Activated naive CD8-positive, alpha-beta T cell (primary cell): Measurements from ENCODE around the gene SGTA.

ENCODE experiments used
- H3K27ac Mint-ChIP-seq: one replicate; pipeline ENCODE4 v1.8.0; 2021; ENCODE audit warnings: mixed read lengths
- H3K27me3 Mint-ChIP-seq: one replicate; pipeline ENCODE4 v1.8.0; 2021; ENCODE audit warnings: mixed read lengths
- H3K36me3 Mint-ChIP-seq: one replicate; pipeline ENCODE4 v1.8.0; 2021; ENCODE audit warnings: mixed read lengths
- H3K4me1 Mint-ChIP-seq: one replicate; pipeline ENCODE4 v1.8.0; 2021; ENCODE audit warnings: low read depth, mixed read lengths
- H3K4me3 Mint-ChIP-seq: one replicate; pipeline ENCODE4 v1.8.0; 2021; ENCODE audit warnings: mild to moderate bottlenecking, mixed read lengths
- H3K9me3 Mint-ChIP-seq: one replicate; pipeline ENCODE4 v1.8.0; 2021; ENCODE audit warnings: low read depth, mixed read lengths

Gene SGTA

GRCh38 chr19:2723747-2724146 lies 59.3 kb downstream of the SGTA start:
- Mint-ChIP-seq H3K27ac (no peak overlapping the region), H3K4me1 (peaks cover 3% of the 10 kb centered on the region), H3K36me3 (no peaks in the 10 kb centered on the region)

DNA sequence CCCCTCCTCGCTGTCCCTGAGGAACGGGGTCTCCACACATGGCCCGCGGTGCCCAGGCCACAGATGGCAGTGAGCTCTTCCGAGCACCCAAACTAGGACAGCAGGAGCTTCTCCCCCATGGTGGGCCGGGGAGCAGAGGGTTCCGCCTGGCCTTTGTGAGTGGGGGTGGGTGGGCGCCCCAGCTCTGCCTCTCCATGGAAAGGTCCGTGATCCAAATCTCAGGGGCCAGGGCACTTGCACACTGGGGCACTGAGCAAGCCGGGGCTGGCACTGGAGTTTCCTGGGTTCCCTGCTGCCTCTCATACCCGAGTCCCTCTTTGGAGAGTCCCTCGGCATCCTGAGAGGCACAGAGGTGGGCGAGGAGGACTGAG lies 59.7 kb downstream of the SGTA start:
- Mint-ChIP-seq H3K9me3 (no peaks in the 10 kb centered on the region), H3K36me3 (no peaks in the 10 kb centered on the region), H3K27ac (no peak overlapping the region), H3K4me1 (peaks cover 3% of the 10 kb centered on the region), H3K4me3 (no peak overlapping the region), H3K27me3 (peaks cover 5% of the 10 kb centered on the region)

More at GRCh38 chr19:2723747-2724146, 59.3 kb downstream of the SGTA start:
- H3K4me3 Mint-ChIP-seq = no peak overlapping the region
- no peaks in the 10 kb centered on the region for H3K9me3 Mint-ChIP-seq
- peaks cover 5% of the 10 kb centered on the region for H3K27me3 Mint-ChIP-seq

DNA sequence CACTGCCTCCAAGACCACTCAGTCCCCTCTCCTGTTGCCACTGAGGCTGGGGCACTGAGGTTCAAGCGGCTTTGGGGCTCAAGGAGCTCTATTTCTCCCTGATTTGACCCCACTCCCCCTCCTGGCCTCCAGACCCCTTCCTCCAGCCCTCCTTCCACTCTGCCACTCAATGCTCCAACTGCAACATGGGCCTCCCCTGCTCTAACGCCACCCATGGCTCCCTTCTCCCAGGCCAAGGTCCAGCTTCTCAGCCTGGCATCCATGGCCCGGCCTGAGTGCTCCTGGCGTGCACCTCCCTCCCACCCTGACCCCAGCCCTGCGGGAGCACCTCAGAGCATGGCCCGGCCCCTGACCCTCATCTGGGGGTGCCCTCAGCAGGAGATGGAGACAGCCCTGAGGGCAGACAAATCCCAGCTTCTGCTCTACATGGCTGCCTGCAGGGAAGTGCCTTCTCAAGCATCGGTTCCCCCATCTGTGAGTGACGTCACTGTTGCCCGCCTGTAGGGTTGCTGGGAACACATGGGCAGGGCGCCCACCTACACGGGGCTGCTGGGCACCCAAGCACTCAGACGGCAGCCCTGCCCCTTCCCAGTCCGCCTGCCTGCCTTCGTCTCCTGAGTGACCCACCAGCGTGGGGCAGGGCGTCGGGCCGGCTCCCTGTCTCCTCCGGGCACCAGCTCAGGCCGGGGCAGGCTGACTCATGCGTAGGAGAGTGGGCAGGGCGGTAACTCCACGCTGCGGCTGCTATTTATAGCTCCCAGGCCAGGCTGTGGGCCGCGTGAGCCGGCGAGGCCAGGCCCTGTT lies 60.3 kb downstream of the SGTA start:
- Mint-ChIP-seq H3K36me3 (no peaks in the 10 kb centered on the region), H3K4me3 (peak overlapping the region; percentile 35), H3K27ac (no peak overlapping the region), H3K9me3 (no peaks in the 10 kb centered on the region), H3K27me3 (peaks cover 5% of the 10 kb centered on the region), H3K4me1 (peaks cover 3% of the 10 kb centered on the region)

DNA sequence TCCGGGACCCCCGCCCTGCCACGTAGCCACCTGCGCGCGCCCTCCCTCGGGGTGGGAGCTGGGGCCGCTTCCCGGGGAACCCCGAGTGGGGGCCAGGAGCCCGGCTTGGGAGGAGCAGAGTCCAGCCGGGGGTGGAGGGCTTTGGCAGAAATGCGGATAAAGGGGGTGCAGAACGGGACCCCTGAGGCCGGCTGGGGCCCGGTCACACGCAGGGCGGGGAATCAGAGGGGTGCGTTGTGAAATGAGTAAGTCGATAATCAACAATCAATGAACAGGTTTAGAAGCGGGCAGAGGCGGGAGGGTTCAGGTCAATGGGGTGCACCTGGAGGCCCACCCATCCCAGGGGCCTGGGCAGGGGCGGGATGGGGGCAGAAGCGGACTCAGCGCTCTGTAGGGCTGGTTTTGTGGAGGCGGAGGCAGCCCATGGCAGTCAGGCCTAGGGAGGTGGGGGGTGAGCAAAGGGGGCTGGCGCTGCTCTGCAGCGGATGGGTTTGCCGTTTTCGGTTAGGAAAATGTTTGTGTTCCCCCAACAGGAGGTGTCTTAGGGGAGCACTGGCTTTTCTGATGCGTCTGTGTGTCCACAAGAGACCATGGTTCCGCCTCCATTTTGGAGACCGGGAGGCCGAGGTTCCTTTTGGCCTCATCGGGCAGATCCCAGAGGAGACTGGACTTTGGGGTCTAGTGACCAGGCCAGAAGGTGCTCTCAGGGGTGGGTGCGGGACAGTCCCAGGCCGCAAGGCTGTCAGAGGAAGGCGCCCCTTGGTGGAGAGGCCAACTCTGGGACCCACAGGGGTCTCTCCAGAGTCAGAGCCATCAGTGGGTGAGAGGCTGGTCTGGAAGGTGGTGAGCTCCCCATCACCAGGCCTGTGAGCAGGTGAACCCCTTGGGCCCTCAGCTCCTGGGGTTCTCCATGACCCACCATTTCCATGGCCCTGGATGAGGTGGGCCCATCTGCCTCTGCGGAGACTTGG lies 61.2 kb downstream of the SGTA start:
- no peaks in the 10 kb centered on the region for H3K36me3 Mint-ChIP-seq
- peak overlapping the region; percentile 60 for H3K4me3 Mint-ChIP-seq
- peaks cover 5% of the 10 kb centered on the region for H3K27me3 Mint-ChIP-seq
- no peaks in the 10 kb centered on the region for H3K9me3 Mint-ChIP-seq
- H3K4me1 Mint-ChIP-seq = peaks cover 3% of the 10 kb centered on the region
- H3K27ac Mint-ChIP-seq = no peak overlapping the region

DNA sequence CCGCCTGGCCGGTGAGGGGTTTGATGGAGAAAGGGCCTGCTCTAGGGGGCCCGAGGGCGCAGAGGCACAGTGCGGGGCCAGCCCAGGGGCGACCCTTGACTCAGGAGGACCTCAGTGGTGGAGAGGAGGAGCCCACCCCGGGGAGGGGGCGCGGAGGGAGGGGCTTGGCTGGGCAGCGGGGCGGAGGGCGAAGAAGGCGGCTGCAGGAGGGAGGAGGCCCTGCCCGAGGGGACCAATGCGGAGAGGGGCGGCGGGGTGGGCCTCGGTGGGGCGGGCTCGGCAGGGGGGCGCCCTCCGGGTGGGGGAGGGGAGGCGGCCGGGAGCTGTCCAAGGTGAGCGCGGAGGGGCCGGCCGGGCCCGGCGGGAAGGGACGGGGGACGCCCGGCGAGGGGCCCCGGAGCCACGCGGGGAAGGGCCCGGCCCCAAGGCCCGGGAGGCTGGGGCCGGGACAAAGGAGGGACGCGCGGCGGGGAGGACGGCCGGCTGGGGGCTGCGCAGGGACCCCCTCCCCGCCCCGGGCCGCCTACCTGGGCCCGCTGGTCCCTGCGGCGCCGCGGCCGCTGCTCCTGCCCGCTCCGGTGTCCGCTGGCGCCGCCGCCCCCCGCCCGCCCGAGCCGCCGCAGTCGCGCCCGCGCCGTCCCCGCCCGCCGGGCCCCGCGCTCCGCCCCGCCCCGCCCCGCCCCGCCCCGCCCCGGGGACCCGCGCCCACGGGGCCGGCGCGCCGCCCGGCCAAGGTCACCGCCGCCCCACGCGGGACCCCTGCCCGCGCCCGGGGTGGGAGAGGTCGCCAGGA lies 62.1 kb downstream of the SGTA start, which contains the start of gene DIRAS1:
Gene DIRAS1, minus strand, starts transcription at position 596 of the 793 bp plus-strand sequence. CDS start 3,566 bp downstream, outside the sequence.
- peaks cover under 1% of the 10 kb centered on the region for H3K9me3 Mint-ChIP-seq
- no peak within 1 kb of the TSS for H3K27ac Mint-ChIP-seq
- peaks cover 3% of the 10 kb centered on the region for H3K4me1 Mint-ChIP-seq
- H3K4me3 Mint-ChIP-seq = peak within 1 kb of the TSS; percentile 60
- H3K36me3 Mint-ChIP-seq = no peaks in the 10 kb centered on the region
- peaks cover 5% of the 10 kb centered on the region for H3K27me3 Mint-ChIP-seq

DNA sequence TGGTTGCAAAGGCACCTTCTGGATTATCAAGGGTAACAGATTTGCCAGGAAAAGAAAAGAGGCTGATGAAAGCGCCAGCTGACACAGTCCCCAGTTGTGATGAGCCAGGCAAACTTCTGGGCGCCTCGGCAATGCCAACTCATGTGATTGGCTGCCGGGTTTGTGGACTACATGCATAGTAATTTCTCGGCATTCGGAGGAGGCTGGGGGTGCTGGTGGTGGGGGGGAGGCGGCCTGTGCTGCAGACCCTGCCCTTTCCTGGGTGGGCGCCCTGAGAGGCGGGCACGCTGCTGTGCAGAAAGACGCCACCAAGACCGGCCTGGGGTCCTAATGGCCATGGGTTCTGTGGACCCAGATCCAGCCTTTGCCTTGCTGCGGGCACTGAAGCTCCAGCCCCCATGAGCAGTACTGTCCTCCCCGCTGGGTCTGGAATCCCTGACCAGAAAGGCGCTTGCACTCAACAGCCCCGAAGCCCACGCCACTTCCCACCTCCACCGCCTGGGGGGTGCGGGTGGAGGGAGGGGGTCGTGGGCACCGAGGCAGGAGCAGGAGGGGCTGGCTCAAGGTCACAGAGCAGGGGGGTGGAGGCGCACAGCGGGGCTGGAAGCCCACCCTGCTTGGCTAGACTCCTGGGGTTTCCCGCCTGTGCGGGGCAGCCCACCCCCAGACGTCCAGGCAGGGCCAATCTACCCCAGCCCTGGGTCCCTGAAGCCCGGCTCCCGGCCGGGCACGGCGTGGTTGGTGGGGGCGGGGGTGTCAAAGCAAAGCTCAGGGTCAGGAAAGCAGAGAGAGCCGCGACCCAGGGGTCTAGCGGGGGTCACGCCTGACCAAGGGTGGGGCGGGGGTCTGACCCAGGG lies 62.9 kb downstream of the SGTA start:
- Mint-ChIP-seq H3K27me3 (peaks cover 7% of the 10 kb centered on the region), H3K4me3 (peak overlapping the region; percentile 72), H3K9me3 (peaks cover 8% of the 10 kb centered on the region), H3K36me3 (peaks cover 5% of the 10 kb centered on the region), H3K4me1 (peaks cover 4% of the 10 kb centered on the region), H3K27ac (no peak overlapping the region)

GRCh38 chr19:2719232-2719735 lies 63.8 kb downstream of the SGTA start:
- H3K27ac Mint-ChIP-seq = no peak overlapping the region
- peaks cover 6% of the 10 kb centered on the region for H3K27me3 Mint-ChIP-seq
- H3K4me3 Mint-ChIP-seq = peak overlapping the region; percentile 72
- H3K9me3 Mint-ChIP-seq = peaks cover 10% of the 10 kb centered on the region
- peaks cover 5% of the 10 kb centered on the region for H3K36me3 Mint-ChIP-seq
- H3K4me1 Mint-ChIP-seq = peaks cover 5% of the 10 kb centered on the region

DNA sequence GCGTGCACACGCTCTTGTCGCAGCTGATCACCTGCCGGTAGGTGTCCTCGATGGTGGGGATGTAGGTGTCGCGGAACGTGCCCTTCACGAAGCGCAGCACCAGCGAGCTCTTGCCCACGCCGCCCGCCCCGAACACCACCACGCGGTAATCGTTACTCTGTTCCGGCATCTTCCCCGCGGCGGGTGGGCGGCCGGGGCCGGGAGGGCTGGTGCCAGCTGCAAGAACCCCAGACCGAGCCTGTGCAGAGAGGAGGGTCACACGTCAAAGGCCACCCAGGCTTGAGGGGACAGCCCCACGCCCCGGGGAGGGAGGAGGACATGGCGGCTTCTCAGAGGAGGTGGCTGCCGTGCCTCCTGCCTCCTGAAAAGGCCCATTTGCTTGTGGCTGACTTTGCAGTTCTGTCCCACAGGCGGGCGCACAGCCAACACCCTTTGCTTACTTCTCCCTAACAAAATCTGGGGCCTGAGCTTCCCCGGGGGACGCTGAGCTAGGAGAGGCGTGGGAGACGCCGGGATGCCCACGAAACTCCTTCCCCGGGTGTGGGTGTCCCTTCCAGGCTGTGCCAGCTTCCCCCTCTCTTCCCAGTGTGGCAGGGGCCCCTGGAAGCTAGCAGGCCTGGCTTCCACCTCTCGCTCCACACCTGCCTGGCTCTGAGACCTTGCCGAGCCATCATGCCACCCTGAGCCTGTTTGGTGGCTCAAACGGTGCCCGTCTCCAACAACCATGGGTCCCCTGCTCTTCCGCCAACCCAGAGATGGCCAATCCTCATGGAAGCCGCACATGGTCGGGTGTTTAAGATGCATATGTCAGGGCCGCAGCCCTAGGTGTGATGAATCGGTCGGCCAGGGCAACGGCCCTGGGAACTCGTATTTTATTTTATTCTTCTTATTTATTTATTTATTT lies 65.2 kb downstream of the SGTA start:
- Mint-ChIP-seq H3K4me3 (no peak overlapping the region), H3K27me3 (peaks cover 5% of the 10 kb centered on the region), H3K9me3 (peaks cover 10% of the 10 kb centered on the region), H3K4me1 (peaks cover 5% of the 10 kb centered on the region), H3K36me3 (peaks cover 5% of the 10 kb centered on the region), H3K27ac (no peak overlapping the region)

DNA sequence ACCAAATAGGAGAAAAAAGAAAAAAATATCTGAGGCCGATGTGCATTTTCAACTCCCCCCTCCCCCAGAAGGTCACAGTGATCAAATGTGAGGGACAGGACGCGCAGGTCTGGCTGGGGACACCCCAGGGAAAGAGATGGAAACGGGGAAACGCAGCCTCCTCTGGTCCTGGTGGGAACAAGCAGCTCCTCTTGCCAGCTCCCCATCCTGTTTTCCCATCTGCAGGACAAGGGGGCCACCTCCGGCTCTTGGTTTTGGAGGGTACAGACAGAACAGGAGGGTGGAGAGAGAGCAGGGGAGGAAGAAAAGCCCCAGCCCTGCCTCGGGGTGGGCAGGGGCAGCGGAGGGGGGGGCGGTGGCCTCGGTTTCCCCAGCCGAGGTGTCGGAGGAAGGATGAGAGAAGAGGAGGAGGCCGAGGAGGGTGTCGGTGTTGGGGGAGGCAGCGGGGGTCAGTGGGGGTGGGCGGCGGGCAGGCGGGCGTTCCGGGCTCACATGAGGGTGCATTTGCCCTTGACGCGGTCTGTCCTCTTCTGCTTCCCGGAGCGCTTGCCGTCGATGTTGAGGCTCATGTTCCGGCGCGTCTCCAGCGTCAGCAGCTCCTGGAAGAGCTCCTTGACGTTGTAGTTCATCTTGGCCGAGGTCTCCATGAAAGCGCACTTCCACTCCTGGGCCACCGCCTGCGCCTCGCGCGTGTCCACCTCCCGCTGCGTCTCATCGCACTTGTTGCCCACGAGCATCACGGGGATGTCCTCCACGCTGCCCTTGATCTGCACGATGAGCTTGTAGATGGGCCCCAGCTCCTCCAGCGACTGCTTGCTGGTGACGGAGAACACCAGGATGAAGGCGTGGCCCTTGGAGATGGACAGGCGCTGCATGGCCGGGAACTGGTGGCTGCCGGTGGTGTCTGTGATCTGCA lies 66.1 kb downstream of the SGTA start:
- Mint-ChIP-seq H3K27me3 (peaks cover 5% of the 10 kb centered on the region), H3K27ac (no peak overlapping the region), H3K36me3 (peaks cover 5% of the 10 kb centered on the region), H3K9me3 (peaks cover 10% of the 10 kb centered on the region), H3K4me3 (no peak overlapping the region), H3K4me1 (peaks cover 5% of the 10 kb centered on the region)

DNA sequence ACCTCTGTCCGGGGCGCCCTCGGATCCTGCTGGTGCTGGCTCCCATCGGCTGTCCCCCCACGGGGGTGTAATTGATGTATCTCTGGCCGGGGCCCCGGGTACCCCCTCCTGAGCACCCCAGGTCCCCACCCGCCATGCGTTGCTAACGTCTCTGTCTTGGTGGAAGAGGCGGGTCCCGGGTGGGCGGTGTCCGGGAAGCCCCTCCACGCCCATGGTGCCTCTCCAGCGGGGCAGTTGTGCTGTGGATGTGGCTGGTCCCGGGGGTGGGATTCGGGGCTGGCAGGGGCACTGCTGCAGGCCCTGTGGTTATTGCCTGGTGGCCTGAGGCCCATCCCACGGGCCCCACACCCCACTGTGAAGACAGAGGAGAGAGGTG lies 66.8 kb downstream of the SGTA start:
- peaks cover 10% of the 10 kb centered on the region for H3K9me3 Mint-ChIP-seq
- peaks cover 9% of the 10 kb centered on the region for H3K4me1 Mint-ChIP-seq
- H3K36me3 Mint-ChIP-seq = peaks cover 5% of the 10 kb centered on the region
- H3K27me3 Mint-ChIP-seq = peaks cover 5% of the 10 kb centered on the region
- no peak overlapping the region for H3K27ac Mint-ChIP-seq
- H3K4me3 Mint-ChIP-seq = no peak overlapping the region

GRCh38 chr19:2715470-2716274 lies 67.4 kb downstream of the SGTA start:
- Mint-ChIP-seq H3K4me3 (no peak overlapping the region), H3K27ac (no peak overlapping the region), H3K36me3 (peaks cover 5% of the 10 kb centered on the region), H3K4me1 (peaks cover 10% of the 10 kb centered on the region), H3K27me3 (peaks cover 5% of the 10 kb centered on the region), H3K9me3 (peaks cover 10% of the 10 kb centered on the region)
